IMR-90 (cell line): Measurements from ENCODE around the gene GNE. TPM values are rescaled to one million over a fixed set of nuclear protein-coding genes. Genes with fewer than 3 reads are reported as not detected.

Source experiments
- ATAC-seq: fragments of 200-7000 bp; cut with Tn5 transposase; 2 replicates; pipeline ENCODE4 v1.9.1; 2020; ENCODE audit warnings: low read depth, mild to moderate bottlenecking, moderate library complexity
- BruUV-seq: library from RNA; stranded (reverse); fragments of 400-500 nt; replicated peaks from 2 replicates; lab custom pipeline; 2021; lab: Mats Ljungman, UMichigan
- CTCF ChIA-PET: fragments of 300-600 bp; formaldehyde crosslinking; extraction: SDS; loops from one replicate; lab custom pipeline; 2021; ENCODE audit warnings: antibody characterized with exemption; lab: Yijun Ruan, JAX
- POLR2A ChIA-PET: fragments of 300-600 bp; sonication (Branson Sonifier 250); formaldehyde crosslinking; loops from one replicate; lab custom pipeline; 2022; ENCODE audit warnings: antibody characterized with exemption; ENCODE audit not compliant: unreplicated experiment; lab: Charles Lee
- DNase-seq: peaks from one replicate; pipeline ENCODE4 v3.0.0; 2013
- H2AFZ ChIP-seq: replicated peaks from 2 replicates; pipeline ENCODE3; 2013; ENCODE audit warnings: low read length, mild to moderate bottlenecking; ENCODE audit not compliant: poor library complexity
- H2AK5ac ChIP-seq: 2 replicates; pipeline ENCODE4 v1.6.1; 2013; ENCODE audit warnings: low read depth, low read length, inconsistent platforms
- H2AK9ac ChIP-seq: replicated peaks from 2 replicates; pipeline ENCODE3; 2013; ENCODE audit warnings: mild to moderate bottlenecking, low read depth, low read length, moderate library complexity; ENCODE audit not compliant: poor library complexity
- H2BK120ac ChIP-seq: 2 replicates; pipeline ENCODE4 v1.6.1; 2013; ENCODE audit warnings: low read depth, low read length, inconsistent platforms
- H2BK15ac ChIP-seq: 3 replicates; pipeline ENCODE4 v1.6.1; 2013; ENCODE audit warnings: low read depth, low read length, inconsistent platforms
- H2BK20ac ChIP-seq: 2 replicates; pipeline ENCODE4 v1.6.1; 2013; ENCODE audit warnings: low read depth, mild to moderate bottlenecking, inconsistent platforms, low read length, moderate library complexity
- H2BK5ac ChIP-seq: 2 replicates; pipeline ENCODE4 v1.6.1; 2013; ENCODE audit warnings: mild to moderate bottlenecking, low read depth, low read length, inconsistent platforms; ENCODE audit not compliant: poor library complexity, severe bottlenecking
- H3K14ac ChIP-seq: replicated peaks from 2 replicates; pipeline ENCODE4 v1.6.1; 2013; ENCODE audit warnings: low read depth, low read length, inconsistent platforms
- H3K18ac ChIP-seq: 2 replicates; pipeline ENCODE4 v1.6.1; 2013; ENCODE audit warnings: low read depth, low read length, control low read depth
- H3K23ac ChIP-seq: 2 replicates; pipeline ENCODE4 v1.6.1; 2013; ENCODE audit warnings: low read depth, low read length, inconsistent platforms
- H3K27ac ChIP-seq: 2 replicates; pipeline ENCODE4 v1.5.1; 2013; ENCODE audit warnings: mild to moderate bottlenecking, control low read depth, low read length; ENCODE audit not compliant: insufficient read depth
- H3K27me3 ChIP-seq: 2 replicates; pipeline ENCODE4 v1.6.1; 2013; ENCODE audit warnings: low read length; ENCODE audit not compliant: control insufficient read depth, insufficient read depth
- H3K36me3 ChIP-seq: 2 replicates; pipeline ENCODE4 v1.6.1; 2013; ENCODE audit warnings: low read length, mixed read lengths; ENCODE audit not compliant: control insufficient read depth, insufficient read depth
- H3K4ac ChIP-seq: 2 replicates; pipeline ENCODE4 v1.6.1; 2013; ENCODE audit warnings: low read depth, low read length, inconsistent platforms
- H3K4me1 ChIP-seq: 2 replicates; pipeline ENCODE4 v1.6.1; 2013; ENCODE audit warnings: low read length, mixed read lengths; ENCODE audit not compliant: control insufficient read depth, insufficient read depth
- H3K4me2 ChIP-seq: 2 replicates; pipeline ENCODE4 v1.6.1; 2013; ENCODE audit warnings: low read depth, mild to moderate bottlenecking, control low read depth, low read length, moderate library complexity
- H3K4me3 ChIP-seq: 2 replicates; pipeline ENCODE4 v1.5.1; 2013; ENCODE audit warnings: low read depth, mild to moderate bottlenecking, control low read depth, low read length, moderate library complexity; ENCODE audit not compliant: insufficient read depth
- H3K56ac ChIP-seq: 2 replicates; pipeline ENCODE4 v1.6.1; 2013; ENCODE audit warnings: low read length, inconsistent platforms; ENCODE audit not compliant: insufficient read depth; ENCODE audit errors: extremely low read depth
- H3K79me1 ChIP-seq, 2 experiments: 2 replicates each; pipeline ENCODE4 v1.6.1; 2013; ENCODE audit warnings: low read length in 2 of 2, inconsistent platforms in 1 of 2, low read depth in 1 of 2
- H3K9ac ChIP-seq: 2 replicates; pipeline ENCODE4 v1.6.1; 2013; ENCODE audit warnings: low read depth, low read length, control low read depth
- H3K9me1 ChIP-seq: 2 replicates; pipeline ENCODE4 v1.6.1; 2013; ENCODE audit warnings: low read length, inconsistent platforms; ENCODE audit not compliant: insufficient read depth
- H3K9me3 ChIP-seq: 2 replicates; pipeline ENCODE4 v1.6.1; 2013; ENCODE audit warnings: low read length; ENCODE audit not compliant: control insufficient read depth, insufficient read depth
- H4K20me1 ChIP-seq: 2 replicates; pipeline ENCODE4 v1.6.1; 2013; ENCODE audit warnings: low read length, inconsistent platforms; ENCODE audit not compliant: insufficient read depth
- H4K5ac ChIP-seq: 2 replicates; pipeline ENCODE4 v1.6.1; 2013; ENCODE audit warnings: mild to moderate bottlenecking, low read depth, low read length, control low read depth
- H4K8ac ChIP-seq, 2 experiments: 2 replicates each; pipeline ENCODE4 v1.6.1; 2013; ENCODE audit warnings: low read depth in 2 of 2, low read length in 2 of 2, control low read depth in 1 of 2, inconsistent platforms in 1 of 2
- H4K91ac ChIP-seq: 2 replicates; pipeline ENCODE4 v1.6.1; 2013; ENCODE audit warnings: low read depth, low read length, inconsistent platforms; ENCODE audit not compliant: insufficient read depth
- BHLHE40 ChIP-seq: fragments of 150-350 bp; IDR thresholded peaks from 2 replicates; pipeline ENCODE4 v1.6.1; 2016; ENCODE audit warnings: mild to moderate bottlenecking, low read depth, low read length
- CEBPB ChIP-seq: IDR thresholded peaks from 2 replicates; pipeline ENCODE4 v1.6.1; 2012; ENCODE audit warnings: low read depth, low read length, improper control_type of control experiment
- CHD1 ChIP-seq: IDR thresholded peaks from 2 replicates; pipeline ENCODE4 v1.6.1; 2012; ENCODE audit warnings: low read depth, low read length, improper control_type of control experiment
- CTCF ChIP-seq: conservative IDR thresholded peaks from 2 replicates; pipeline ENCODE4 v1.5.1; 2012; ENCODE audit warnings: mild to moderate bottlenecking, low read depth, low read length, improper control_type of control experiment
- FOS ChIP-seq: fragments of 150-350 bp; IDR thresholded peaks from 2 replicates; pipeline ENCODE4 v1.6.1; 2016; ENCODE audit warnings: low read depth, low read length
- MAFK ChIP-seq: IDR thresholded peaks from 2 replicates; pipeline ENCODE4 v1.6.1; 2012; ENCODE audit warnings: low read depth, low read length, improper control_type of control experiment
- MAZ ChIP-seq: IDR thresholded peaks from 2 replicates; pipeline ENCODE4 v1.6.1; 2012; ENCODE audit warnings: low read depth, mild to moderate bottlenecking, low read length, improper control_type of control experiment, moderate library complexity, borderline replicate concordance
- MXI1 ChIP-seq: IDR thresholded peaks from 2 replicates; pipeline ENCODE4 v1.6.1; 2012; ENCODE audit warnings: low read depth, mild to moderate bottlenecking, low read length, moderate library complexity, borderline replicate concordance
- NFE2L2 ChIP-seq: fragments of 150-350 bp; IDR thresholded peaks from 2 replicates; pipeline ENCODE4 v1.6.1; 2016; ENCODE audit warnings: low read depth, mild to moderate bottlenecking, low read length
- POLR2A ChIP-seq: IDR thresholded peaks from 2 replicates; pipeline ENCODE4 v1.6.1; 2012; ENCODE audit warnings: mild to moderate bottlenecking, low read depth, low read length
- RAD21 ChIP-seq: IDR thresholded peaks from 2 replicates; pipeline ENCODE4 v1.6.1; 2012; ENCODE audit warnings: low read length, improper control_type of control experiment
- RCOR1 ChIP-seq: IDR thresholded peaks from 2 replicates; pipeline ENCODE4 v1.6.1; 2012; ENCODE audit warnings: mild to moderate bottlenecking, low read length, improper control_type of control experiment; ENCODE audit not compliant: insufficient replicate concordance
- RFX5 ChIP-seq: IDR thresholded peaks from 2 replicates; pipeline ENCODE4 v1.8.0; 2012; ENCODE audit warnings: low read depth, mild to moderate bottlenecking, low read length, moderate library complexity
- SMC3 ChIP-seq: fragments of 150-350 bp; IDR thresholded peaks from 2 replicates; pipeline ENCODE4 v1.6.1; 2016; ENCODE audit warnings: low read depth, mild to moderate bottlenecking, antibody characterized with exemption, low read length, moderate library complexity
- USF2 ChIP-seq: fragments of 150-350 bp; IDR thresholded peaks from 2 replicates; pipeline ENCODE4 v1.6.1; 2017; ENCODE audit warnings: mild to moderate bottlenecking, antibody characterized with exemption, low read length, low read depth
- WGBS, 2 experiments: methylation state at CpG; one replicate each; pipeline versions ENCODE4 v1.1.5 to v1.1.7; 2013; ENCODE audit warnings: missing lambda C conversion rate in 2 of 2; ENCODE audit not compliant: insufficient read length in 1 of 2; ENCODE audit errors: extremely low coverage in 2 of 2; 5-methylcytosine and 5-hydroxymethylcytosine counted together
- dilution Hi-C: fragments of 300-500 bp; cut with HindIII; formaldehyde crosslinking; loops from one replicate; pipeline ENCODE4 v1.14.3; 2018; ENCODE audit warnings: low sequenced_read_pairs; ENCODE audit not compliant: unreplicated experiment
- in situ Hi-C: fragments of 300-500 bp; cut with MboI; formaldehyde crosslinking; loops from 3 replicates; pipeline ENCODE4 v1.14.3; 2019; ENCODE audit warnings: low sequenced_read_pairs, inconsistent platforms, mixed read lengths
- intact Hi-C: fragments of 100-400 bp; cut with micrococcal nuclease; formaldehyde crosslinking; loops from 2 replicates; pipeline ENCODE4 v1.10.0; 2022
- polyA plus RNA-seq, 3 experiments: library from polyadenylated mRNA; depleted of rRNA; stranded (reverse); fragments of >200 nt; gene quantifications; 2 replicates each; pipeline ENCODE4 v1.2.3, GENCODE V29; 2012; ENCODE audit warnings: low replicate concordance in 1 of 3
- total RNA-seq: library from RNA; depleted of rRNA; stranded (reverse); fragments of >200 nt; gene quantifications from 2 replicates; pipeline ENCODE4 v1.2.3, GENCODE V29; 2012
- TF ChIP-seq, protein P1 (sequence below): fragments of 150-350 bp; IDR thresholded peaks from 2 replicates; pipeline ENCODE4 v1.6.1; 2016; ENCODE audit warnings: low read depth, mild to moderate bottlenecking, low read length, moderate library complexity, borderline replicate concordance

Gene GNE
- total and polyA plus RNA-seq, 2 of the 4 experiments (the other 2 are of a cell fraction) = 11.7 to 34.1 TPM

DNA sequence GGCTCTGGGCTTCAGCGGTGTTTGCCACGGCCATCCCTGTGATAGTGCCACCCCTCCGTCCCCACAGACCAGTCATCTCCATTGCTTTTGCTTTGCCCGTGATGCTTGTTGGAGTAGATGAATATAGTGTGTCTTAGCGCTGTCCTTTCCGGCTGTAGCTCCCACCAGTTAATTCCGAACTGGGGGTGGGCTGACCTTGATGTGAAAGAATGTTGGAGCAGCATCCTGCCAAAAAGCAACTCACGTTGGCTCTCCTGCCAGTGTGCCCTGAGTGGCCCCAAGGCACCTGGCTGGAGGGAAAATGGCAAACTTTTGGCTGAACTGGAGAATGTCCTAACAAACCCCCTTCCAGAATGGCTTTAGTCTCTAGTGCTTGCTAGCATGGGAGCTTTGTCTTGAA is 47.5 kb downstream of the GNE start:
- H3K9ac ChIP-seq = no peak overlapping the region
- H3K36me3 ChIP-seq = peaks cover 67% of the 10 kb centered on the region
- peaks cover 82% of the 10 kb centered on the region for H4K20me1 ChIP-seq
- no peak overlapping the region for H2AK5ac ChIP-seq
- H3K18ac ChIP-seq = no peak overlapping the region
- no peak overlapping the region for H3K4ac ChIP-seq
- ChIA-PET POLR2A (no interaction called here), CTCF (interaction anchor here (2.4 kb wide), 1 partner anchor 21 kb away, joined by 6 read pairs; no protein-coding TSS in a partner anchor)
- no peak overlapping the region for H4K91ac ChIP-seq
- H2BK120ac ChIP-seq = no peak overlapping the region
- no peak overlapping the region for H4K5ac ChIP-seq
- H2BK20ac ChIP-seq = no peak overlapping the region
- H2BK5ac ChIP-seq = no peak overlapping the region
- H3K9me3 ChIP-seq = no peaks in the 10 kb centered on the region
- no peak overlapping the region for H4K8ac ChIP-seq
- no peaks in the 10 kb centered on the region for H3K27me3 ChIP-seq
- TF ChIP-seq USF2 (no peak), CHD1 (no peak), RFX5 (no peak), CEBPB (no peak), MAFK (no peak), SMC3 (no peak), NFE2L2 (no peak), BHLHE40 (no peak), MXI1 (no peak), RCOR1 (no peak), RAD21 (no peak), MAZ (no peak), FOS (no peak), POLR2A (no peak), CTCF (no peak)
- TF ChIP-seq, protein P1, sequence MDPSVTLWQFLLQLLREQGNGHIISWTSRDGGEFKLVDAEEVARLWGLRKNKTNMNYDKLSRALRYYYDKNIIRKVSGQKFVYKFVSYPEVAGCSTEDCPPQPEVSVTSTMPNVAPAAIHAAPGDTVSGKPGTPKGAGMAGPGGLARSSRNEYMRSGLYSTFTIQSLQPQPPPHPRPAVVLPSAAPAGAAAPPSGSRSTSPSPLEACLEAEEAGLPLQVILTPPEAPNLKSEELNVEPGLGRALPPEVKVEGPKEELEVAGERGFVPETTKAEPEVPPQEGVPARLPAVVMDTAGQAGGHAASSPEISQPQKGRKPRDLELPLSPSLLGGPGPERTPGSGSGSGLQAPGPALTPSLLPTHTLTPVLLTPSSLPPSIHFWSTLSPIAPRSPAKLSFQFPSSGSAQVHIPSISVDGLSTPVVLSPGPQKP = no peak
- no peak overlapping the region for H3K4me3 ChIP-seq
- peaks cover 57 to 91% of the 10 kb centered on the region in 2 experiments for H3K79me1 ChIP-seq
- H2AK9ac ChIP-seq = no peak overlapping the region
- no peak for ATAC-seq
- in situ Hi-C loops = no loop called here
- intact Hi-C loops = loop anchor here (5.0 kb wide), 1 partner anchor 117 kb away; no protein-coding TSS in a partner anchor
- no peak overlapping the region for H3K56ac ChIP-seq
- H3K9me1 ChIP-seq = peaks cover 48% of the 10 kb centered on the region
- no peak overlapping the region for H3K14ac ChIP-seq
- no peak for DNase-seq
- no peak overlapping the region for H2AFZ ChIP-seq
- H3K27ac ChIP-seq = no peak overlapping the region
- no peak overlapping the region for H2BK15ac ChIP-seq
- H3K4me2 ChIP-seq = no peak overlapping the region
- dilution Hi-C loops = no loop called here
- no TSS peak for BruUV-seq
- no CpG with 5 or more reads among the region's 8 CpGs for WGBS, 2 experiments
- H3K4me1 ChIP-seq = peaks cover 30% of the 10 kb centered on the region
- H3K23ac ChIP-seq = no peak overlapping the region
